ENCODE measurements around the gene GMEB2.

Gene GMEB2

GRCh38 chr20:63548542-63548941 is 78.4 kb downstream of the GMEB2 start:
- POLR2A ChIA-PET = no interaction called here

GRCh38 chr20:63547725-63548480 is 79.0 kb downstream of the GMEB2 start, which contains the start of gene SRMS:
Gene SRMS (minus strand): TSS chr20:63547749. CDS start chr20:63547463, 286 bp downstream.
- ChIA-PET POLR2A (interaction anchor here (1.1 kb wide), 1 partner anchor 27 kb away, joined by 5 read pairs; the partner anchor contains the start of gene PPDPF), CTCF (no interaction called here)
- TF ChIP-seq FOXK2 (IDR thresholded peaks at IDR 0.05) (no peak), ARNT (IDR thresholded peaks at IDR 0.05) (no peak), HDGF (IDR thresholded peaks at IDR 0.05; ENCODE audit: borderline replicate concordance) (no peak), LEF1 (IDR thresholded peaks at IDR 0.05; ENCODE audit: borderline replicate concordance) (no peak), TARDBP (IDR thresholded peaks at IDR 0.05) (no peak), L3MBTL2 (conservative IDR thresholded peaks at IDR 0.05) (no peak), FOXM1 (IDR thresholded peaks at IDR 0.05; ENCODE audit: borderline replicate concordance) (no peak), FOXA1 (IDR thresholded peaks at IDR 0.05) (no peak), SUZ12 (IDR thresholded peaks at IDR 0.05) (no peak), ZNF384 (IDR thresholded peaks at IDR 0.05) (no peak), SP1 (IDR thresholded peaks at IDR 0.05) (no peak), ELF4 (IDR thresholded peaks at IDR 0.05) (no peak), PKNOX1 (IDR thresholded peaks at IDR 0.05) (no peak), CTBP1 (IDR thresholded peaks at IDR 0.05; ENCODE audit: borderline replicate concordance) (no peak)
- DNase-seq (ENCODE audit: extremely low spot score) = no peak

More at GRCh38 chr20:63548542-63548941, 78.4 kb downstream of the GMEB2 start:
- TF ChIP-seq NFRKB (IDR thresholded peaks at IDR 0.05) (no peak), SP1 (IDR thresholded peaks at IDR 0.05) (no peak), LEF1 (IDR thresholded peaks at IDR 0.05; ENCODE audit: borderline replicate concordance) (no peak), ELF4 (IDR thresholded peaks at IDR 0.05) (no peak), ZNF384 (IDR thresholded peaks at IDR 0.05) (no peak), CTBP1 (IDR thresholded peaks at IDR 0.05; ENCODE audit: borderline replicate concordance) (no peak), BHLHE40 (IDR thresholded peaks at IDR 0.05; ENCODE audit: borderline replicate concordance) (no peak), FOXK2 (IDR thresholded peaks at IDR 0.05) (no peak), HDGF (IDR thresholded peaks at IDR 0.05; ENCODE audit: borderline replicate concordance) (no peak), FOXA1 (IDR thresholded peaks at IDR 0.05) (no peak), ARNT (IDR thresholded peaks at IDR 0.05) (no peak), PKNOX1 (IDR thresholded peaks at IDR 0.05) (no peak), TARDBP (IDR thresholded peaks at IDR 0.05) (no peak), FOXM1 (IDR thresholded peaks at IDR 0.05; ENCODE audit: borderline replicate concordance) (no peak), SUZ12 (IDR thresholded peaks at IDR 0.05) (no peak), L3MBTL2 (conservative IDR thresholded peaks at IDR 0.05) (no peak)
- CTCF ChIA-PET = no interaction called here
- no peak for DNase-seq (ENCODE audit: extremely low spot score)

GRCh38 chr20:63546956-63547724 is 79.8 kb downstream of the GMEB2 start:
- CTCF ChIA-PET = interaction anchor here (0.6 to 1.0 kb wide), 2 partner anchors 9 to 259 kb away, joined by 3 read pairs; no protein-coding TSS in a partner anchor
- DNase-seq (ENCODE audit: extremely low spot score) = no peak
- TF ChIP-seq SUZ12 (IDR thresholded peaks at IDR 0.05) (no peak), ZNF384 (IDR thresholded peaks at IDR 0.05) (no peak), HDGF (IDR thresholded peaks at IDR 0.05; ENCODE audit: borderline replicate concordance) (no peak), FOXM1 (IDR thresholded peaks at IDR 0.05; ENCODE audit: borderline replicate concordance) (no peak), LEF1 (IDR thresholded peaks at IDR 0.05; ENCODE audit: borderline replicate concordance) (no peak), NFRKB (IDR thresholded peaks at IDR 0.05) (no peak), FOXA1 (IDR thresholded peaks at IDR 0.05) (no peak), ELF4 (IDR thresholded peaks at IDR 0.05) (no peak), L3MBTL2 (conservative IDR thresholded peaks at IDR 0.05) (no peak), TARDBP (IDR thresholded peaks at IDR 0.05) (no peak), SP1 (IDR thresholded peaks at IDR 0.05) (no peak), FOXK2 (IDR thresholded peaks at IDR 0.05) (no peak), ARNT (IDR thresholded peaks at IDR 0.05) (no peak), BHLHE40 (IDR thresholded peaks at IDR 0.05; ENCODE audit: borderline replicate concordance) (no peak), PKNOX1 (IDR thresholded peaks at IDR 0.05) (no peak), CTBP1 (IDR thresholded peaks at IDR 0.05; ENCODE audit: borderline replicate concordance) (no peak)
- POLR2A ChIA-PET = interaction anchor here (1.1 kb wide), 1 partner anchor 26 kb away, joined by 5 read pairs; the partner anchor contains the start of gene PPDPF

- no peak for DNase-seq (ENCODE audit: extremely low spot score)
- ChIA-PET CTCF (interaction anchor here (0.6 to 1.0 kb wide), 2 partner anchors 8 to 260 kb away, joined by 3 read pairs; no protein-coding TSS in a partner anchor), POLR2A (interaction anchor here (0.7 to 1.1 kb wide), 2 partner anchors 23 to 26 kb away, joined by 3 to 5 read pairs; partner anchors contain the start of gene PPDPF)
- TF ChIP-seq PKNOX1 (IDR thresholded peaks at IDR 0.05) = no peak
- TF ChIP-seq CTBP1 (IDR thresholded peaks at IDR 0.05; ENCODE audit: borderline replicate concordance) = no peak
- no peak for TF ChIP-seq HDGF (IDR thresholded peaks at IDR 0.05; ENCODE audit: borderline replicate concordance)
- no peak for TF ChIP-seq FOXM1 (IDR thresholded peaks at IDR 0.05; ENCODE audit: borderline replicate concordance)
- TF ChIP-seq ZNF384 (IDR thresholded peaks at IDR 0.05) = no peak
- no peak for TF ChIP-seq L3MBTL2 (conservative IDR thresholded peaks at IDR 0.05)
- no peak for TF ChIP-seq SP1 (IDR thresholded peaks at IDR 0.05)
- TF ChIP-seq SUZ12 (IDR thresholded peaks at IDR 0.05) = no peak
- no peak for TF ChIP-seq ELF4 (IDR thresholded peaks at IDR 0.05)
- no peak for TF ChIP-seq LEF1 (IDR thresholded peaks at IDR 0.05; ENCODE audit: borderline replicate concordance)
- TF ChIP-seq BHLHE40 (IDR thresholded peaks at IDR 0.05; ENCODE audit: borderline replicate concordance) = no peak
- no peak for TF ChIP-seq ARNT (IDR thresholded peaks at IDR 0.05)
- TF ChIP-seq FOXA1 (IDR thresholded peaks at IDR 0.05) = no peak
- TF ChIP-seq FOXK2 (IDR thresholded peaks at IDR 0.05) = no peak
- TF ChIP-seq TARDBP (IDR thresholded peaks at IDR 0.05) = no peak
- no peak for TF ChIP-seq NFRKB (IDR thresholded peaks at IDR 0.05)
Measured at GRCh38 chr20:63546256-63546955, 80.5 kb downstream of the GMEB2 start.
